Left ventricle myocardium superior (tissue), 1 donor: ENCODE data around the gene ZNF423. TPM values are rescaled to one million over a fixed set of nuclear protein-coding genes. Genes with fewer than 3 reads are reported as not detected.
A peak's percentile ranks its signal among the peaks of the same experiment; 100 is the strongest.

Source experiments
- ATAC-seq: fragments of 200-7000 bp; cut with Tn5 transposase; one replicate; pipeline ENCODE4 v1.9.1; 2020; ENCODE audit warnings: mild to moderate bottlenecking, moderate library complexity
- DNase-seq: peaks from one replicate; pipeline ENCODE4 v3.0.0-alpha.2; 2020
- intact Hi-C: fragments of 100-400 bp; cut with micrococcal nuclease; formaldehyde crosslinking; loops from one replicate; pipeline ENCODE4 v1.11.0; 2022
- total RNA-seq: library from RNA; stranded (reverse); fragmentation: NEBNext Ultra II Directional; extraction: Animal tissue kit (Norgen Biotek cat#: 25700); gene quantifications from one replicate; pipeline ENCODE4 v1.2.1, GENCODE V29; 2021
- donor health status: DM: no; HTN: yes; CAD: no; lungs with severe emphysema.

The ZNF423 gene
- total RNA-seq, 1 donor from 2014 or later = 7.8 TPM

DNA sequence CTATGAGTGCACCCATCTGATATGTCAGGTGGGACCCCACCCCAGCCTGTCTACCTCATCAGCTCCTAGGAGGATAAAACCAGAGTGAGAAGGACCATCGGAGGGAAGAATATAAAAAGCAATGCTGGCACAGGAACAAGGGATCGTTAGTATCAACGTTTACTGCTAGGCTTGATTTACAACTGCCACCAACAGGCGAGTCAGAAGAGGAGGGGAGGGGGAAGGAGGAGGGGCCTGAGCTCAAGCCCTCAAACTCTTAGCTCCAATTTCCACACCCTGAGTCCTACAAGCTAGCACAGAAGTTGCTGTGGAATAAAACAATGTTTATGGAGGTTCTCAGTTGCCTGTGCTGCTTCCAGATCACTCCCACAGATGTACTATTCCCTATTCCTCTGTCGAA, 247.8 kb downstream of the ZNF423 start:
- intact Hi-C loops = loop anchor here (10.0 kb wide), 1 partner anchor 317 kb away; no protein-coding TSS in a partner anchor
- DNase-seq (no peak), ATAC-seq (no peak)

DNA sequence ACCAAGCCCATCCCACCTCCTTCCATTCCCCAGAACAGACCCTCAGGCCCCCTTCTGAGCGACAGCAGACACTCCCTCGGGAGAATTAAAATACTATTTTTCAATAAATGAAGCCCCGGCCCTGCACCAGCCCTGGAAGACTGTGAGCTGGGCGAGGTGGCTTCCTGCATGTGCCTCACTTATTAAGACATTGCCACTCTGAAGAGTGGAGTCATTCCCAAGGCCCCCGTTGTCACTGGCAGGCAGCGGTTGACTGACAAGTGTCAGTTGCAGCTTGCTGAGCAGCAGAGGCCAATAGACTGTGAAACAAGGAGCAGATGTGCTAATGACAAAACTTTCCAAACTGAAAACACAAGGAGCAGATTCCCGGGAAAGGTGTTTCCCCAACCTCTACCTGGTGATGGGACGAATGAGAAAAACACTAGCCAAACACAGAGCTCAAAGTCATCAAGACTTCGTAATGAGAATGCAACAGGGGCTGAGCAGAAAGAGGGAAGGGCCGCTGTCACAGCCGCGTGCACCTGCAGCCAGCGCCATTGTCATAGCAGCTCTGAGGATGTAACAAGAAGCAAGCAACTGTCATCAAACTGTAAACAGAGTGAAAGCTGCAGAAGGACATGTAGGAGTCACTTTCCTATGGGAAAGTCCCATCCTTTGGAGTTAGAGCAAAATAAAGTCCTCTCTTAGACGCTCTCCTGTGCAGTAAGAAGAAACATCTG, 250.2 kb downstream of the ZNF423 start:
- no peak for DNase-seq
- no peak for ATAC-seq
- intact Hi-C loops = loop anchor here (10.0 kb wide), 1 partner anchor 319 kb away; no protein-coding TSS in a partner anchor

DNA sequence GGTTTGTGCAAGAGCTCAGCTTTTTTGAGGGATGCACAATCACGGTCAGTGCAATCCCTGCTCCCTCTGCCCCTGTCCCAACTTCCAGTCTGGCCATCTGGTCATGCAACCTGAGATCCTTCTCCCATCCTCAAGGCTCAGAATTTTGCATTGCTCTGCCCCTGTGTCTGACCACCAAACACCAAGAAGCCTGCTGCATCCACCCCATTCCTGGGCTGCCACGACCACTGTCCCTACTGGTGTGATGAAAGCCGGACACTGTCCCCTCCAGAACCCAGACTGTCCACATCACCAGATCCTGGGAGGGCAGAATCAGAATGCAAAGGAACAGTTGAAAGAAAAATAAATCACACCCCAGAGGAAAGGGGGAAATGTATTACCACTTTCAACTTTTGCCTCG, 251.3 kb downstream of the ZNF423 start:
- ATAC-seq (no peak), DNase-seq (no peak)
- intact Hi-C loops = loop anchor here (10.0 kb wide), 1 partner anchor 320 kb away; no protein-coding TSS in a partner anchor

DNA sequence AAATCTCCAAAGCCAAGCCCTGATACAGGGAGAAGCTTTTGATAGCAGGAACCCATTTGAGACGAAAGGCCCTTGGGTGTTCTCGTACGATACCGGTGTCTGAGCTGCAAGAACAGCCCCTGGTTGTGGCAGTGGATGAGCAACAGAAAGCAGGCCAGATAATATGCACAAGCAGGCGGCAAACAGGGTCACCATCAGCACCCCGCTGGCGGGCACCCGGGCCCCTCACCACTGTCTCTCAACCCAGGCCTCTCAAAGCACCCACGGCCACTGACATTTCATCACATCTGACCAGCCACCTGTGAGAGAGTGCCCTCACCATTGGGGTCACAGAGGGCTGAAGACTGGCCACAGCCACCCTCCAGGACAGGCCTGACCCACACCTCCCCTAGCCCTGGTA, 252.0 kb downstream of the ZNF423 start:
- intact Hi-C loops = loop anchor here (10.0 kb wide), 1 partner anchor 321 kb away; no protein-coding TSS in a partner anchor
- DNase-seq = no peak
- no peak for ATAC-seq

DNA sequence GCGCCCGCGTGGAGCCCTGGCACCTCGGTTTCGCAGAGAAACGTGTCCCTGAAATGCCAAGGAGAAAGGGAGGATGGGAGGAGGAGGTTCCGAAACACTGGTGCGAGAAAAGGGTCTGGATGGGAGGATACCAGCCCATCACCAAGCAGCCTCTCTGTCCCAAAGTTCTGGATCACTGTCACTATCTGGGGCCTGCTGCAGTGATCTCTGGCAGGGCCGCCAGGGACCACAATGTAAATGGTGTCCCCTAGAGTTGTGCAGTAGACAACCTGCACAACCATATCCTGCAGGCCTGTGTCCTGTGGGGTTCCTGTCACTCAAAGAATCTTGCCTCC, 253.0 kb downstream of the ZNF423 start:
- ATAC-seq = no peak
- intact Hi-C loops = loop anchor here (10.0 kb wide), 1 partner anchor 322 kb away; no protein-coding TSS in a partner anchor

DNA sequence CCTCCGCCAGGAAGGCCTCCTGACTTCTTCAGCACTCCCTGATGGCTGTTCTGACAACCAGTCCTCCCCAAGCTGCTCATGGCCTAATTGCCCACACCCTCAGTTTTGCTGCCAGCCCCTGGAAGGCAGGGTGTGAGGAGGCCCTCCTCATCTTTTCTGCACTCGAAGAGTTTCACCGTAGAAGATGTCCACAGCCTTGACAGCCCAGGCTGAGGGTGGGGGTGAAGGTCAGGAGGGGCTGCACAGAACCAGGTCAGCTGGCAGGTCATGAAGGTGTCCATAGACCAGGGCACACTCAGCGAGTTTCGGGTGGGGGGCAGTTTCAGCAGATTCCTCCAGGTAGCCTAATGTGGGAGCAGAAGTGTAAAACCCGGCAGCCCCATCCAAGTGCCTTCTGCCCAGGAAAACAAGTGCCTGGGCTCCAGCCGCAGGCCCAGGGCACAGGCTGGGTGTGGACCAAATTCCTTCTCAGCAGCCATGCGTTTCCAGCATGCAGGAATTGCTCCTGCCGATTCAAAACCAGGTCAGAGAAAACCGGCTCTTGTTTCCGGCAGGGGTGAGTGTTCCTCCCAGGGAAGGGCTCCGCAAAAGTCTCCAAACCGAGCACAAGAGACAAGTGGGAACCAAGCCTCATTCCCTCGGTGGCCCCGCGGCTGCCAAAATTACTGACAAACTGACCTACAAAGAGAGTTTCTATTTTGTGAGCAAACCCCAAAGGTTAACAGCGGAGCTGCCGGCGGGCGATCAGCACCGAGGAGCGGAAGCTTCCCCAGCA, 253.5 kb downstream of the ZNF423 start:
- intact Hi-C loops = loop anchor here (10.0 kb wide), 1 partner anchor 322 kb away; no protein-coding TSS in a partner anchor
- ATAC-seq = no peak
- DNase-seq = no peak

More for the DNA sequence above, 253.0 kb downstream of the ZNF423 start:
- no peak for DNase-seq

DNA sequence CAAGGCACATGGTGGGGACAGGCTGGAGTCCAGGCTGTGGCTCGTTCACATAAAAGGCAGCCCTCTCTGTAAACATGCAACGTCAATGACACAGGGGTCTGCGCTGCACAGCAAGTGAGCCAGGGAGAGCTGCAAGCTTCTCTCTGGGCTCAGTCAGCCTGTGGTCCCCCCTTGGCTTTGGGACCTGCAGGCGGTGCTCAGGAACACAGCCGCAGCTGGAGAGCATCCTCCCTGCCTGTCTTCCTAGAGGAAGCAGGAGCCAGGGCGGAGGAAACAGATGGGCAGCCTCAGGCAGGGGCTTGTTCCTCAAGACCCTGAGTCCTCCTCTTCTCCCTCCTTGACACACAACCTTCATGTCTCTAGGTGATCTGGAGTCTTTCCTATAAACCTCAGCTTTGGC, 254.3 kb downstream of the ZNF423 start:
- ATAC-seq (no peak), DNase-seq (no peak)
- intact Hi-C loops = loop anchor here (10.0 kb wide), 1 partner anchor 323 kb away; no protein-coding TSS in a partner anchor

DNA sequence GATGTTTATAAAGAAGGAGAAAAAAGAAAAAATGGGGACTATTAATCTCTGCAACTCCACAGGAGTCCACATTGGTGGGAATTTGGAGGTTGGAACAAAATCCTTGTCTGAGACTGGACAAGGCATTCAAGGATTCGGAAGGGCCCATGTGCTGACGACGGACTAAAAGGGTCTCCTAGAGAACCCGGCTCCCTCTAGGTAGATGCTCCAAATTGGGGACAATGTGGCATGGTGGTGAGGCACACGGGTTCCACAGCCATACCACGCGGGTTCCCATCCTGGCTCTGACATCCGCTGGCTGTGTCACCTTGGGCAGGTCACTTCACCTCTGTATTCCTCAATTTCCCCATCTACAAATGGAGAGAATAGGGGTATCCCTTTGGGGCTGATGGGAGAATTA, 254.9 kb downstream of the ZNF423 start:
- no peak for DNase-seq
- intact Hi-C loops = loop anchor here (10.0 kb wide), 1 partner anchor 324 kb away; no protein-coding TSS in a partner anchor
- ATAC-seq = no peak

DNA sequence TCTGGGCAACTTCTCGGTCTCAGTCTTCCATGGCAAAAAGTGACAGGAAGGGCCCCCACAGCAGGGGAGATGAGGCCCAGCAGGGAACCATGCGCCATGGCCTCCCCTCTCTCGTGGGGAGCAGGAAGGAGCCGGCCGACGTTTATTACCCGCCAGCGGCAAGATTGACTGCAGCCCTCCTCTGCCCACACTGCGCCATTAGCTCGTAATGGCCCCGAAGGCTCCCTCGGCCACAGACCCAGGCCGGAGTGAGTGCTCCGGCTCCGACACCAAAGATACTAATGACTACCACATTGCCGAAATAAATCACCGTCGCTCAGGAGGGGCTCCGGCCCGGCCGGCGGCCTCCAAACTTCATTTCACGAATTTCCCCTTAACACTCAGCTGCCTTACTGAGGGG, 255.4 kb downstream of the ZNF423 start:
- no peak for ATAC-seq
- intact Hi-C loops = loop anchor here (10.0 kb wide), 1 partner anchor 324 kb away; no protein-coding TSS in a partner anchor

DNA sequence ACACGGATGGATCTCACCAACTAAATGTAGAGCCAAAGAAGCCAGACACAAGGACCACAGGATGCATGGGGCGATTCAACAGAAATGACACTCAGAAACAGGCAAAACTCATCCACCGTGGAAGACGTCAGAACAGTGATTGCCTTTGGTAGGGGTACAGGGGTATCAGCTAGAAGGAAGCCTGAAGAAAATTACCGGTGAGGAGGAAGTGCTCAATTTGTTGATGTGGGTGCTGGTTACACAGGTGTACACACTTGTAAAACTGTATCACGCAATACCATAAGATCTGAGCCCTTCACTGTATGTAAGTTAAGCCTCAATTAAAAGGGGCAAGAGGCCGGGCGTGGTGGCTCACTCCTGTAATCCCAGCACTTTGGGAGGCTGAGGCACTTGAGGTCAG, 256.2 kb downstream of the ZNF423 start:
- ATAC-seq (no peak), DNase-seq (no peak)
- intact Hi-C loops = loop anchor here (10.0 kb wide), 2 partner anchors 195 to 325 kb away; no protein-coding TSS in a partner anchor

More for the DNA sequence above, 255.4 kb downstream of the ZNF423 start:
- DNase-seq = no peak

DNA sequence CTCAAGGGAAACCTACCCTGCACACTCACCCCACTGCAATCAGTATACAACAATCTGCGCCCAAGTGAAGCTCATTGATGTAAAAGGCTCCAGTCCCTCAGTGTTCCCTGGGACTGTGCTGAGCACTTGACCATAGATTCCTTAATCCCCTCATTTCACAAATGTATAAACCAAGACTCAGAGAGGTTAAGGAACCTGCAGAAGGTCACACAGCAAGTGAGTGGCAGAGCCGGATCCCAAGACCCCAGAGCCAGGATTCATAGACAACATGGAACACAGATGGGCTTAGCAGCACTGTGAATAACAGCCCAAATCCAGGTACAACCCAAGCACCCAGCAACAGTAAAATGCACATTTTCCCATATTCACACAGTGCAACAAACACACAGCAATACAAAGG, 256.6 kb downstream of the ZNF423 start:
- no peak for ATAC-seq
- intact Hi-C loops = loop anchor here (10.0 kb wide), 1 partner anchor 194 kb away; no protein-coding TSS in a partner anchor
- no peak for DNase-seq

DNA sequence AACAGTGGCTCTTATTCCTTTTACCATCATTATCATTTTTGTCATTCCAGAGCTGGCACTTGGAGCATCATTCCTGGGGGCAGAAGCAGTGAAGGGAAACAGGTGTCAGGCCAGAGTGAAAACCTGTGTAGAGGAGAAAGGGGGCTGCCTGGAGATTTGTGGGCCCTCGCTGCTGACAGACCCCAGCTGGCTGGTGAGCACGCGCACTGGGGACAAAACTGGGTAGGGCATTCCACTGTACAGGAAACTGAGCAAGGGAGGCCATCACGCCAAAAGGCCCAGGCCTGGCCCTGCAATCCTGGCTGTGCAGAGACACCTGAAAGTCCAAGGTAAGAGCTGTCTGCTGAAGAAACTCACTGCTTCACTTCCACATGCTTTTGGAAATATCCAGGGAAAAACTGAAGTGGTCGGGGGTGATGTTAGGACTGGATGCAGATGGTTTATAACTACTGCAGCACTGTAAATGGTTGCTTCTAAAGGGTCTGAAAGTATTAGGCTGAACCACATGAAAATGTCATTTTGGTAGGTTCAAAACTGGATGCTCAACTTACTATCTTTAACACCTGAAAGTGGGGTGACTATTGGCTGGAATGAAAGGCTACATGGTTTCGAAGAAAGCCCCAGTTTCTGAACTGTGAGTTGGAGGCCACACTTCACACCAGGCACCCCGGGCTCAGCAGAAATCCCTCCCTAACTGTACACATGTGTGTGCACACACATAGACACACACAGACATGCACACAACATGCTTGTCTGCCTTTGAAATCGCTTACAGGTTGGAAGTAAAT, 257.3 kb downstream of the ZNF423 start:
- intact Hi-C loops = loop anchor here (10.0 kb wide), 1 partner anchor 194 kb away; no protein-coding TSS in a partner anchor
- DNase-seq = no peak
- ATAC-seq = no peak

DNA sequence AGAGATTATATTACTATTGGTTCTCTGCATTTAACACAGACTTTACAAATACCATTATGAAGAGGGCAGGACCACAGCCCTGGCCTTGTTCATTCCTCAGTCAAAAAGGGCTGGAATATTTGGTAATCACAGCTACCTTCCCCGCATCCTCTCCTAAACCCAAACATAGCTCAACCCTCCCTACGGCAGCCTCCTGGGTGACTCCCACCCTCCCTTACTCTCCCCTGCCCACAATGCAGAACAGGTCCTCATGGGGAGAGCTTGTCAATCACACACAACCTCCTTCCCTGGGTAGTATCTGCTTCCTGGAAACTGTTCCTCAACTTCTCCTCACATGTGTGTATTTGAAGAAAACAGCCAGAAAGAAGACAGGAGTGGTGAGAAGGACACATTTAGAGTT, 258.1 kb downstream of the ZNF423 start:
- DNase-seq (no peak), ATAC-seq (no peak)
- intact Hi-C loops = loop anchor here (10.0 kb wide), 1 partner anchor 193 kb away; no protein-coding TSS in a partner anchor

DNA sequence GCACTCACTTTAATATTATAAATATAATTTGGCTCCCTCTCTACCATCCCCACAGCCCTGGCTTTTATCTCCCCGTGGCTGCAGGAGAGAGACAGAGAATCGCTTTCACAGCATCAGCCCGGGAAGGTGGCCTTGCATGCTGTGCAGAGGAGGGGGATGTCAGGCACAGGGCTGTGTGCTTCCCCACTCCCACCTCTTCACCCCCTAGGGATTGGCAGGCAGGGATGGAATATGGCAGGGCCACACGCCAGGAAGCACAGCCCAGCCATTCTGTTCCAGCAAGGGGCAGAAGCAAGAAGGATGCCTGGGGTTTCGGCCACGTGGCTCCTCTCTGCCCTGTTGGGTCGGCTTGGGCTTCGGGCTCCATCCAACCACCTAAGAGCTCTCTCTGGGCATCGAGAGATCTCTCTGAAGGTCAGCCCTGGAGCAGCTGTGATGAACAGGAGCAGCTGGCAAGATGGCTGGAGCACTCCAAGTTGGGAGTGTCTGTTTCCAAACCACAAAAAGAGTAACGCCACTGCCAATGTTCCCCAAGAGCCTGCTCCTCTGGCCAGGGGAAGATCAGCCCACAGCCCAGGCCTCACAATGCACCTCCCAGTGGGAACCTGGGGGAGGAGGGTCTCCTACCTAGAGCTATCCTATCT, 259.1 kb downstream of the ZNF423 start:
- DNase-seq (no peak), ATAC-seq (peak; percentile 29)
- intact Hi-C loops = loop anchor here (10.0 kb wide), 1 partner anchor 192 kb away; no protein-coding TSS in a partner anchor

DNA sequence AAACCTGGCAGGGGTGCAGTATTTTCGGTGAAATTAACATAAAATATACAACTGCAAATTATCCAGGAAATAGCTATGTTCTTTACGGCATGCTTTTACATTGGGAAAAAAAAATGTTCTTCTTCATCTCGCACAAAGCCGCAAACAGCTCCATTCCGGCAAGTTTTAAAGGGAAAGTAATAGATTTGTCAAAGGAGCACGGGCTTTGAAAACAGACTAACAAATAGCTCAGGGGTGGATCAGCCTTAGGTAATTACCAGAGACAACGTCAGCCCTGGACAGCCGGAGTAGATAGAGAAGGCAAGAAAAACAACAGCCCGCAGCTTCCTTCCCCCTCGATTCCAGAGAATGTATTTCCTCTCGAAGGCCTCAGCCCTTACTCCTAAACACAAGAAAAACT, 259.8 kb downstream of the ZNF423 start:
- ATAC-seq (peak; percentile 55), DNase-seq (no peak)

DNA sequence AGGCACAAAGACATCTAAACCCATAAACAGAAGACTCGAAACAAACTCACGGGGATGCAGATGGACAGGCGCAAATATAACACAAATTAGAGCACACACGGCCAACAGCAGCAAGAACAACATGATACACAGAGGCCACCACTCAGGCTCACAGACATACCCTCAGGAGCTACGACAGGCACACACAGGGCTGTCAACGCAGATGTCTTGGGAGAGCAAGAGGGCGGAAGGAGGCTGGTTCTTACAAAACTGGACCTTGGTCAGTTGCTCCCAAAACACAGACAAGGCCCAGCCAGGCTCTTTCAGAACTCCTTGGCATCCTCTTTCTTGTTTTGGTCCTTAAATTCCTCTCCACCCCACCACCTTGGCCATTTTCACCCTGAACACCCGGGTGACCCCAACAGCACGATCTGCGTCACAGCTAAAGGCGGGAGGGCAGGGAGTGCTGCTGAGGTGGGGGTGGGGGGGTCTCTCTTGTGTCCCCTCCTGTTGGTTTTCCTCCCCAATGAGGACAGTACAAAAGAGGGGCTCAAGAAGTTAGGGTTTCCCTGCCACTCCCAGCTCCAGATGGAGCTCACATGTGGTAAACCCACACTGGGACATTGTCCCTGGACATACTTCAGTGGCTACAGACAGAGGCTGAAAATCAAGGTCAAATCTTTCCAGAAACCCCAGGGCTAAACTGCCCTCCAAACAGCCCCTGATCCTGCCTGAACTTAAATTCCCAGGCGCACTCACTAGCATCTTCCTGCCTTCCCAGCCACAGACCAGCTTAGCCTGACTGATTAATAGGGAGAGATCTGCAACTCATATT, 261.0 kb downstream of the ZNF423 start:
- no peak for ATAC-seq
- intact Hi-C loops = loop anchor here (10.0 kb wide), 1 partner anchor 190 kb away; no protein-coding TSS in a partner anchor
- DNase-seq = no peak

More for the DNA sequence above, 259.8 kb downstream of the ZNF423 start:
- intact Hi-C loops = loop anchor here (10.0 kb wide), 1 partner anchor 191 kb away; no protein-coding TSS in a partner anchor

DNA sequence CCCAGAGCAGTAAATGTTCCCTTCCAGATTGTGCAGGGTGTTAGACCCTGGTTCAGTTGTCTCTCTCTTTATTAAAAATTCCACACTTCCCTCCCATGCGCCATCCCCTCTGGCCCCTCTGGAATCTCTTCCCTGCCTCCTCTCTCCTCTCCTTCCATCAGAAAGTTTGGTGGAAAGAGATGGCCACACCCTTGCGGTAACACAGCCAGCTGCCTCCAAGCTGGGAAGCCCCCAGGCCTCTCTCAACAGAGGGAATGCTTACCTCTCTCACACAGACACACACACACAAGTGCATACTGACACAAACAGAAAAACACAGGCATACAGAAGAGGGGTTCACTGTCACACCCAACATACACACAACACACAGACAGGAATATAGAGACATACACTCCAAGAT, 261.8 kb downstream of the ZNF423 start:
- intact Hi-C loops = loop anchor here (10.0 kb wide), 1 partner anchor 189 kb away; no protein-coding TSS in a partner anchor
- DNase-seq (no peak), ATAC-seq (no peak)
